Adipocyte (in vitro differentiated cells): Measurements from ENCODE around the gene SELENOO.
A peak's percentile ranks its signal among the peaks of the same experiment; 100 is the strongest.

Experiments used
- DNase-seq: peaks from one replicate; pipeline ENCODE4 v3.0.0-alpha.2; 2015; ENCODE audit warnings: low read depth
- H3K27me3 ChIP-seq: replicated peaks from 2 replicates; pipeline ENCODE4 v1.7.0; 2013; ENCODE audit warnings: mild to moderate bottlenecking, low read length, moderate library complexity; ENCODE audit not compliant: control insufficient read depth, insufficient read depth
- H3K36me3 ChIP-seq: 2 replicates; pipeline ENCODE4 v1.7.0; 2013; ENCODE audit warnings: low read length, mild to moderate bottlenecking, moderate library complexity; ENCODE audit not compliant: control insufficient read depth, insufficient read depth, severe bottlenecking
- H3K4me1 ChIP-seq: 2 replicates; pipeline ENCODE4 v1.7.0; 2013; ENCODE audit warnings: mild to moderate bottlenecking, low read length, moderate library complexity; ENCODE audit not compliant: control insufficient read depth, insufficient read depth
- H3K4me3 ChIP-seq: 2 replicates; pipeline ENCODE4 v1.7.0; 2013; ENCODE audit warnings: mild to moderate bottlenecking, low read length, moderate library complexity
- H3K9ac ChIP-seq: 2 replicates; pipeline ENCODE4 v1.7.0; 2013; ENCODE audit warnings: mild to moderate bottlenecking, low read length, moderate library complexity
- H3K9me3 ChIP-seq: 2 replicates; pipeline ENCODE4 v1.7.0; 2013; ENCODE audit warnings: mild to moderate bottlenecking, low read length, moderate library complexity; ENCODE audit not compliant: control insufficient read depth

SELENOO gene

DNA sequence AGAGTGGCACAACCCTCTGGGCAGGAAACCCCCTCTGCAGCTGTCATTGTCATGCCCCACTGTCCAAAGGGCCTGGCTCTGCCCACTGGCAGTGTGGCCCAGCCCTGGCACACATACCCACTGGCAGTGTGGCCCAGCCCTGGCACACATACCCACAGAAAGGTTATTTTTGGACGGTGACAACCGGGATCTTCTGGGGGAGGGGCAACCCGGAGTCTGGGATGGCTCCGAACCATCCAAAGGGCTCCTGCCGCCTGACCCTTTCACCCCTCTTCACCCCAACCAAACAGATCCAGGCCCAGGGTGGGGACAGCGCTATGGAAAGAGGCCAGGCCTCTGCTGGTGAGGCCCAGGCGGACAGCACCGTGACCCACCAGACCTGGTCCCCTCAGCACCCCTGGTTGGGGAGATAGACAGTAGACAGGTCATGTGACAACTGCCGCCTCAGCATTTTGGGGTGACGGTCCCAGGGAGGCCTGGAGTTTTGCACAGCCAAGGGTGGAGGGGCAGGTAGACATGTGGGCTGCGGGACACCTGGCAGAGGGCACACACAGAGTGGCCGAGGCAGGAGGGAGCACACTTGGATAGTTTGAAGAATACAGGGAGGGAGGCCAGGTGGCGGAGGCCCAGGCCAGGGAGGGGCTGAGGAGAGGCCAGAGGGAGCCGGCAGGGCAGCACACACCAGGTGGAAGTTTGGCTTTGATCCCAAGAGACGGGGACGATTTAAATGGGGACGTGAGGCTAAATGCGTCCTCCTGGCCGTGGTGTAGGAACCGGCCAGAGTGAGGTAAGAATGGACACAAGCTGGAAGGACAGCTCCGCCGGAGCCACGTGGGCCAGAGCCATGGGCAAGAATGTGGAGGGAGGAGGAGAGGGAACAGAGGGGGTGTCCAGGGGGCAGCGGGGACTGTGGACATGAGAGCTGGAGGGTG lies 57.8 kb downstream of the SELENOO start:
- H3K4me1 ChIP-seq: peaks cover 10% of the 10 kb centered on the region
- DNase-seq: no peak
- no peak overlapping the region for H3K9ac ChIP-seq
- H3K4me3 ChIP-seq: no peak overlapping the region
- H3K9me3 ChIP-seq: no peaks in the 10 kb centered on the region
- no peaks in the 10 kb centered on the region for H3K36me3 ChIP-seq
- H3K27me3 ChIP-seq: no peaks in the 10 kb centered on the region

DNA sequence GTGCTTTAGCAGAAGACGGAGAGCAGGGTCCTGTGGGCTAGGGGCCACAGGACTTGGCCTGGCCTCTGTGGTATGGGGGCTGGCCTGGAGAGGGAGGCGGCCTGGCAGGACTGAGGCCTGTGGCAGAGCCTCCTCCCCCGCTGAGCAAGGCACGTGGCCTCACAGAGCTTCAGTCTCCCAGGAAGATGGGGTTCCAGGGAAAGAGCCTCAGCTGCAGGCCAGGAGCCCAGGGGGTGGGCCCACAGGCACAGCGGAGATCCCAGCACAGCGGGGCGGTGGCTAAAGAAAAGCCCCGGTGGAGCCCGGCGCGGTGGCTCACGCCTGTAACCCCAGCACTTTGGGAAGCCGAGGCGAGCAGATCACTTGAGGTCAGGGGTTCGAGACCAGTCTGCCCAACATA lies 58.5 kb downstream of the SELENOO start:
- H3K27me3 ChIP-seq: no peaks in the 10 kb centered on the region
- no peak for DNase-seq
- no peaks in the 10 kb centered on the region for H3K9me3 ChIP-seq
- peaks cover 10% of the 10 kb centered on the region for H3K4me1 ChIP-seq
- H3K4me3 ChIP-seq: no peak overlapping the region
- H3K36me3 ChIP-seq: no peaks in the 10 kb centered on the region
- no peak overlapping the region for H3K9ac ChIP-seq

DNA sequence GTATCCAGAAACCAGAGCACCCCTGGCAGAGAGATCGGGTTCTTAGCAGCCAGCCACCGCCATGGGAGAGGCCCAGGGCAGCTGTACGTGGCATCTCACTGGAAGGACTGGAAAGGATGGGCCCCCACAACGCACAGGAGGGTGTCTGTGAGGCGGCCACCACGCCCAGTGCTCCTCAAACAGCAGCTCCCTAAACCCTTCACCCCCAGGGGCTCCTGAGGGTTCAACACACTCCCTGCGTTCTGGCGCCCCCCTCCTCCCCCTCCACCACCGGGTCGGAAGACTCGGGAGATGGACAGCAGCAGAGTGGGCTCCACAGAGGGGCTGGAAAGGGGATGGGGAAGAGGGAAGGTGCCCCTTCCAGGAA lies 59.6 kb downstream of the SELENOO start:
- Histone ChIP-seq H3K9me3 (no peaks in the 10 kb centered on the region), H3K9ac (peak overlapping the region; percentile 84), H3K27me3 (no peaks in the 10 kb centered on the region), H3K4me1 (peaks cover 10% of the 10 kb centered on the region), H3K4me3 (peak overlapping the region; percentile 80), H3K36me3 (no peaks in the 10 kb centered on the region)
- DNase-seq: peak; percentile 39

DNA sequence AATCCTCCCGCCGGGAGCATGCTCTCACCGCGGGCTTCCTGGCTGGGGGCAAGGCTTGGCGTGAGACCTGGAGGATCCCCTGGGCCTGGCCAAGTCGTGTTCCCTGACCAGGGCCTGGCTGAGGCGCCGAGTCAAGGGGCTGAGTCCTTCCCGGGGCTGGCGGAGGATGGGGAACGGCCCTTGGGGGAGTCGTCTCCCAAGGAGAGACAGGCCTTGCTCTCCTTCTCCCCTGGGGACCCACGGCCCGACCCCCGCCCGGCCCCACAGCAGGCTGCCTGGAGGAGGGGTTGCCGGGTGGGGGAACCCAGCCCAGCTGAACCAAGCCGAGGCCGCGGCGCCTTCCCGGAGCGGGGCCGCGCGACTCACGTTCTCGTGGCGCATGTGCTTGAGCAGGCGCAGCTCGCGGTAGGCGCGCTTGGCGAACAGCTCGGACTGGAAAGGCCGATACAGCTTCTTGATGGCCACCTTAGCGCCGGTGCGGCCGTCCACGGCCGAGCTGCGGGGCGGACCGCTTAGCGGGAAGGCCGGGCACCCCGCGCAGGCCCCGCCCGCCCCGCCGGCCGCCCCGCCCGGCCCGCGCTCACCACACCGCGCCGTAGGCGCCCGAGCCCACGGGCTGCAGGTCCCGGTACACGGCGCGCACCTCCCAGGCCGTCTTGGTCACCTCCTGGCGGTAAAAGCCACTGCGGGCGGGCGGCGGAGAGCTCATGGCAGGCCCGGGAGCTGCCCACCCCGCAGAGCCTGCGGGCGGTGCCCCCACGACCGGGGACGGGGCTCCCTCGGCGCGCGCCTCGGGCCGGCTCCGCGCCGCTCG lies 60.2 kb downstream of the SELENOO start:
- Histone ChIP-seq H3K36me3 (no peaks in the 10 kb centered on the region), H3K9me3 (no peaks in the 10 kb centered on the region), H3K9ac (peak overlapping the region; percentile 84), H3K4me1 (peaks cover 10% of the 10 kb centered on the region), H3K4me3 (peak overlapping the region; percentile 80), H3K27me3 (no peaks in the 10 kb centered on the region)
- peak; percentile 83 for DNase-seq

DNA sequence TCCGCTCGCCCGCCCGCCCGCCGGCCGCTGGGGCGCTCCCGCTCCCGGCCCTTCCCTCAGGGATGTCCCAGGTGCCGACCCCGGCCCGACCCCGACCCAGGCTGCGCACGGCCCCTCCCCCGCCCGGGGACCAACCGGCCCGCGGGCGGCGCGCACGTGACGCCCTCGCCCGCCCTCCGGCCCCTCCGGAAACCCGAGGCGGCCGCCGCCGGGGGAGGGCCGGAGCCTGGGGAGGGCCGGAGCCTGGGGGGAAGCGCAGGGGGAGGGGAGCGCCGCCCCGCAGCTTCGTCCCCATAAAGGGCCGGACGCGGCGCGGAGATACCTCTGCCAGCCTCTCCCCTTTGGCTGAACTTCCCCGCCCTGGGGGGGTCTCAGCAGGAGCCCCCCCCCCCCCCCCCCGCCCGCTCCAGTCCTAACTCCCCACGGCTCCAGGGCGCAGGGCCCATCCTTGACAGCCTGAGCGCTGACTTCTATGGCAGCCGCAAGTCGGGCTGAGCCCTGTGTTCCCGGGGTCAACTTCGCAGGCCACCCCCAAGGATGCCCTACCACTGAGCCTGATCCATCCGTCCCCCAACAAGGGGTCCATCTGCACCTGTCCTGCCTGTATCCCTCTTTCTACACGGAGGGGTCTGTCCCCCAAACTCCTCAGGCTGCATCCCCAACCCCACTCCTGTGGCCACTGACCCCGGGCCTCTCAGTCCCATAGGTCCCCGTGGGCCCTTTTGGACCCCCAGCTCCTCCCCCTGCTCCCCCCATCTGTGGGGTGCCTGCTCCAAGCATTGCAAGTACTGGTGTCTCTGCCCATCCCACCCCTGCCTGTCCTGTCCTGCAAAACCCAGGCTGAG lies 61.0 kb downstream of the SELENOO start, which contains the start of gene MAPK12:
TSS of gene MAPK12 (minus strand) at position 69 of the 845 bp plus-strand sequence. CDS start 174 bp downstream, outside the sequence.
- peak within 1 kb of the TSS; percentile 84 for H3K9ac ChIP-seq
- H3K9me3 ChIP-seq: no peaks in the 10 kb centered on the region
- DNase-seq: peak; percentile 66
- peak within 1 kb of the TSS; percentile 80 for H3K4me3 ChIP-seq
- H3K27me3 ChIP-seq: peaks cover 5% of the 10 kb centered on the region
- no peaks in the 10 kb centered on the region for H3K36me3 ChIP-seq
- H3K4me1 ChIP-seq: peaks cover 10% of the 10 kb centered on the region

DNA sequence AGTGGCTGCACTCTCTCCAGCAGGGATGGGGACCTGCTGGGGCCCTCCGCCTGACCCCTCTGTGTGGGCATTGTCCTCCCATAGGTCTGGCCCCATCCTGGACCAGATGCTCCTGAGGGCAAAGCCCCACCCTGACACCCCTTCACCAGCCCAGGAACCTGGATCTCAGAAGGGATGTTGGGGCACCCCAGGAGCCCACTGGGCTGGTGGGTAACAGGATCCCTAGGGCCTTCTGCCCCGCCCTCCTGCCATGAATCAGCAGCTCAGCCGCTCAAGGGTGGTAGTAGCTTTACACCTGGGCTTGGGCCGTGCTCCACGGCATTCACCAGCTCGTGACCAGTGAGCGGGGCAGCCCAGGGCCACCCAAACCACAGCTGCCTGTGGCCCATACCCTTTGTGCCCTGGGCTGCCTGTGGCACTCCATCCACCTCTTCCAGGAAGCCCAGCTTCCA lies 61.7 kb downstream of the SELENOO start:
- no peak overlapping the region for H3K4me3 ChIP-seq
- peaks cover 7% of the 10 kb centered on the region for H3K27me3 ChIP-seq
- H3K9me3 ChIP-seq: no peaks in the 10 kb centered on the region
- DNase-seq: peak; percentile 19
- H3K36me3 ChIP-seq: no peaks in the 10 kb centered on the region
- peaks cover 10% of the 10 kb centered on the region for H3K4me1 ChIP-seq
- no peak overlapping the region for H3K9ac ChIP-seq

DNA sequence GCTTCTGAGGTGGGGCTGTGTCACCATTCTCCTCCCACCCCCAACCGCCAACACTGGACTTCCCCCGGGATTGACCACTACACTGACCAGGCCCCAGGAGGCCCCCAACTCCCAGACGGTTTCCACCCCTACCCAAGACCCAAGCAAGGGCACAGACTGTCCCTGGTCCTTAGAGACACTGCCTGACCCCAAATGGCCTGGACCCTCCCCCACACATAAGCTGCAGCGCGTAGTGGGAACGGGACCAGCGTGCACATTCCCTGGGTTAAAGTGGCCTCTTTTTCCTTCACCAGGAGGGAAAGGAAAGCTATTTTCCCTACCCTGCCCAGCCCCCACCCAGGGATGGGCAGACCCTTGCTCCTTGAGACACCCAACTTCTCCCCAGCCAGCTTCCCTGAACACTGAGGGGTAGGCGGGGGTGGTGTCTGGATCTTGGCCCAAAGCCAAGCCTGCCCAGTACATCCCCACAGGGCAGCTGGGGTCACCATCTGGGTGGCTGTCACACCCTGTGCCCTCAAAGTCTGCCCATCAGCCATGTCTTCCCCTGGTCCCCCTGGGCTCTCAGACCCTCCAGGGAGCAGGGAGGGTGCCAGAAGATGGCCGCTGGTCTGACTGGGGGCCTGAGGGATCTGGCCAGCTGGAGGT lies 62.3 kb downstream of the SELENOO start:
- no peak for DNase-seq
- Histone ChIP-seq H3K27me3 (peaks cover 7% of the 10 kb centered on the region), H3K4me3 (no peak overlapping the region), H3K4me1 (peaks cover 13% of the 10 kb centered on the region), H3K36me3 (no peaks in the 10 kb centered on the region), H3K9ac (no peak overlapping the region), H3K9me3 (no peaks in the 10 kb centered on the region)

DNA sequence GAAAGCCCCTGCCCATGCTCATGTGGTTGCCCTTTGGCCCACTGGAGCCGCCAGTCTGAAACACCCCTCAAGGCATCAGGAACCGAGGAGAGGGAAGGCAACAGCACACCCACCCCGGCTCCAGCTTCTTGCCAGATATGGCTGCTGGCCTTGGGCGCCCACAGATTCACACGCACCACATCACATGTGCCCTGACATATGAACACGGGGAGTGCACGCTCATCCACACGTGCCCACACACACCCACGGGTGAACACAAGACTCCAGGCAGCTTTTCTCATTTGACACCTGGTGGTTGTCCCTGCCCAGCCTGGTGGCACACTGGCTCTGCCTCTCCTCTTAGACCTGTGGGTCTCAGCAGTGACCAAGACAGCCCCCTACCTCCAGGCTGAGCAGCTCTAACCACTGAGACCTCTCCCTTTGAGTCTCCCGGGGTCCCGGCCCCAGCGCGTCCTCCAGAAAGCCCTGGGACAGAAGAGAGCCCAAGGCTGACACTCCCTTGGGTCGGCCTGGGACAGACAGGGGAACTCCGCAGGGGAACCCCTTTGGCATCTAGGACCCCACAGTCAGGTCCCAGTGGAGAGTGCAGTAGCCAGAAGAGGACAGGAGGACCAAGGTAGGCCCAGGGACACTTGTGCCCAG lies 63.4 kb downstream of the SELENOO start:
- Histone ChIP-seq H3K4me3 (no peak overlapping the region), H3K36me3 (no peaks in the 10 kb centered on the region), H3K4me1 (peaks cover 24% of the 10 kb centered on the region), H3K9ac (no peak overlapping the region), H3K27me3 (peaks cover 7% of the 10 kb centered on the region), H3K9me3 (no peaks in the 10 kb centered on the region)
- no peak for DNase-seq

DNA sequence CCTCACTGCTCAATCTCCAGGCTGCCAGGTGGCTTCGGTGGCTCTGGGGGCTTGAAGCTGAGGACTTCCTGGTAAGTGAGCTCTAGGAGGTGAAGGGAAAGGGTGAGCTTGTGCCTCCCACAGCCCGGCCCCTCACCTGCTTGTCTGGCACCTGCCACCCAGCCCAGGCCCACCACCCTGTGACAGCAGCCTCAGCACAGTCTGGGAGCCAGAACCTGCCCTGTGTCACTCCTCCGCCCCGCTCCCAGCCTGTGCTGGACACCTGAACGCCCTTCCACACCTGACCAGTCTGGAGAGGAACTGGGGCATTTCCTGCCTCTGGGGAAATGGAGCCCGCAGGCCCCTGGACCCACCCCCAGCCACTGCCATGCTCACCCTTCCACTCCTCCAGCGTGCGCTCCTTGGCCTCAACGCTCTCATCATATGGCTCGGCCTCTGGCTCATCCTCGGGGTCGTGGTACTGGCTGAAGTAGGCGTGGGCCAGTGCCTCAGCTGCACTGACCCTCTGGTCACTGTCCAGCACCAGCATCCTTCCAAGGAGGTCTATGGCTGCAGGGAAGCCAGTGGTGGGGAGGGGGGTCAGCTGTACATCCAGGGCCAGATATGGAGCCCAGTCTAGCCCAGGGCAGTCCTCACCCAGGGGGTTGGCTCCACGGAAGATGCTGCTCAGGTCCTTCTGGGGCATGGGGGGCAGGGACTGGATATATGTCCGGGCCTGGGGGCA lies 64.3 kb downstream of the SELENOO start:
- no peaks in the 10 kb centered on the region for H3K36me3 ChIP-seq
- H3K4me1 ChIP-seq: peaks cover 28% of the 10 kb centered on the region
- no peaks in the 10 kb centered on the region for H3K9me3 ChIP-seq
- peaks cover 7% of the 10 kb centered on the region for H3K27me3 ChIP-seq
- no peak overlapping the region for H3K4me3 ChIP-seq
- no peak overlapping the region for H3K9ac ChIP-seq
- DNase-seq: no peak
